ENCODE measurements around the gene DENND5A.

DNA sequence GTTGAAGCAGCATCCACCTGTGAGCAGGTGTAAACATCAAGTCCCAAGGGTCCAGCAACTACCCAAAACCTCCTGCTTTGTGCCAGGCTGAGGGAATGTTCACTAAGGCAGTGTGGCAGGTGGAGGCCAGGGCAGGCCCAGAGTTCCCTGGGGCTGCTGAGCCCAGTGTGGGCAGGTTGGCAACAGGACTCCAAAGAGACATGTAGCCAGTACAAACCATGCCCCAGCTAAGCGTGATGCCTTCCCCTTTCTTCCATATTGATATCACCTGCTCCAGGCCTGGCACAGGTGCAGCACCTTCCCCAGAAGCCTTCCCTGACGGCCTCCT, 143.7 kb downstream of the DENND5A start:
- TF ChIP-seq POLR2A (IDR thresholded peaks at IDR 0.05; ENCODE audit: low read length) (no peak), GATA1 (IDR thresholded peaks at IDR 0.05; ENCODE audit: low read depth, low read length) (no peak)
